ENCODE measurements around the gene DLG5. TPM values are rescaled to one million over a fixed set of nuclear protein-coding genes. Genes with fewer than 3 reads are reported as not detected.
A peak's percentile ranks its signal among the peaks of the same experiment; 100 is the strongest.

Gene DLG5
- total and polyA plus RNA-seq, 11 donors: 5.2 to 27.1 (median 12.8) TPM

DNA sequence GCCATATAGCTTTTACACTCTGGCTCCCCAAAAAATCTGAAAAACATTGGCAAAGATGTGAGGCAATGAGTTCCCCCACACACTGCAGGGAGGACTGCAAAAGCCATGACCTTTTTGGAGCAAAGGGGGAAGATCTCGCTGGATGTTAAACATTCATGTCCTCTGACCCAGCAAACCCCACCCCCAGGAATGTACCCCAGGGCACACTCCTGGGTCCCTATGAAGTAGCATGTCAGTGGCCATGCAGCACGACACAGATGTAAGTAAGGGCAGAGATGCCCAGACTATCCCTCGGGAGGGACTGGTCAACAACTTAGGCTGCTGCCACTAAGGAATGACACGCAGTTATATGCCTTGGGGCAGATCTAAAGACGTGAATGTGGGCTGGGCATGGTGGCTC, 100.6 kb downstream of the DLG5 start:
- no peaks in the 10 kb centered on the region for H3K27me3 ChIP-seq
- H3K36me3 ChIP-seq: peaks cover 0 to 78% (median 58%) of the 10 kb centered on the region in 9 donors
- no peak for ATAC-seq
- WGBS, 4 donors: 87 to 91% (median 89%) methylated on average over 5 of the region's 5 CpGs
- H3K4me3 ChIP-seq: no peak overlapping the region
- H3K9me3 ChIP-seq: no peaks in the 10 kb centered on the region
- TF ChIP-seq, protein P1, sequence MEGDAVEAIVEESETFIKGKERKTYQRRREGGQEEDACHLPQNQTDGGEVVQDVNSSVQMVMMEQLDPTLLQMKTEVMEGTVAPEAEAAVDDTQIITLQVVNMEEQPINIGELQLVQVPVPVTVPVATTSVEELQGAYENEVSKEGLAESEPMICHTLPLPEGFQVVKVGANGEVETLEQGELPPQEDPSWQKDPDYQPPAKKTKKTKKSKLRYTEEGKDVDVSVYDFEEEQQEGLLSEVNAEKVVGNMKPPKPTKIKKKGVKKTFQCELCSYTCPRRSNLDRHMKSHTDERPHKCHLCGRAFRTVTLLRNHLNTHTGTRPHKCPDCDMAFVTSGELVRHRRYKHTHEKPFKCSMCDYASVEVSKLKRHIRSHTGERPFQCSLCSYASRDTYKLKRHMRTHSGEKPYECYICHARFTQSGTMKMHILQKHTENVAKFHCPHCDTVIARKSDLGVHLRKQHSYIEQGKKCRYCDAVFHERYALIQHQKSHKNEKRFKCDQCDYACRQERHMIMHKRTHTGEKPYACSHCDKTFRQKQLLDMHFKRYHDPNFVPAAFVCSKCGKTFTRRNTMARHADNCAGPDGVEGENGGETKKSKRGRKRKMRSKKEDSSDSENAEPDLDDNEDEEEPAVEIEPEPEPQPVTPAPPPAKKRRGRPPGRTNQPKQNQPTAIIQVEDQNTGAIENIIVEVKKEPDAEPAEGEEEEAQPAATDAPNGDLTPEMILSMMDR (IDR thresholded peaks at IDR 0.05): no peak
- no peak for TF ChIP-seq POLR2A (IDR thresholded peaks at IDR 0.05)
- H3K4me1 ChIP-seq: peaks cover 0 to 4% (median 0%) of the 10 kb centered on the region in 12 donors
- DNase-seq: peak in 1 of 5 donors; percentile 9
- no peak overlapping the region for H3K27ac ChIP-seq
- intact Hi-C loops (cut with DNase I): no loop called here

DNA sequence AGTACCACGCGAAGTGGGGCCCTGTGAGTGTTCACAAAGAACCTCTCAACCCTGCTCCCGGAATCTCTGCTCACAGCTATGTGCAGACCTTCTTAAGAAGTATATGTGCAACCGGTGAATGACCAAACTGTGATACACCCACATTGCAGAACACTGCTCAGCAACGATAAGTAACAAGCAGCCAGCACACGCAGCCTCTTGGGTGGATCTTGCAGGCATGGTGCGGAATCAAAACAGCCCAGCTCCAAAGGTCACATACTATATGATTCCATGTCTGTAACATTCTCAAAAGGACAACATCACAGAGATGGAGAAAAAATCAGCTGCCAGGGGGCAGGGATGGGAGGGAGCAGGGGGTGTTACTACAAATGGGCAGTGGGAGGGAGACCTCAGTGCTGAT, 101.6 kb downstream of the DLG5 start:
- WGBS, 4 donors: 94 to 96% (median 95%) methylated on average over 7 of the region's 7 CpGs
- no peak for ATAC-seq
- Histone ChIP-seq H3K27ac (no peak overlapping the region), H3K4me1 (peaks cover 0 to 4% (median 0%) of the 10 kb centered on the region in 12 donors), H3K36me3 (peaks cover 0 to 76% (median 57%) of the 10 kb centered on the region in 9 donors), H3K27me3 (no peaks in the 10 kb centered on the region), H3K4me3 (no peak overlapping the region), H3K9me3 (no peaks in the 10 kb centered on the region)
- peak in 1 of 5 donors; percentile 12 for DNase-seq
- no peak for TF ChIP-seq POLR2A (IDR thresholded peaks at IDR 0.05)
- TF ChIP-seq, protein P1 (IDR thresholded peaks at IDR 0.05): no peak
- intact Hi-C loops (cut with DNase I): no loop called here

DNA sequence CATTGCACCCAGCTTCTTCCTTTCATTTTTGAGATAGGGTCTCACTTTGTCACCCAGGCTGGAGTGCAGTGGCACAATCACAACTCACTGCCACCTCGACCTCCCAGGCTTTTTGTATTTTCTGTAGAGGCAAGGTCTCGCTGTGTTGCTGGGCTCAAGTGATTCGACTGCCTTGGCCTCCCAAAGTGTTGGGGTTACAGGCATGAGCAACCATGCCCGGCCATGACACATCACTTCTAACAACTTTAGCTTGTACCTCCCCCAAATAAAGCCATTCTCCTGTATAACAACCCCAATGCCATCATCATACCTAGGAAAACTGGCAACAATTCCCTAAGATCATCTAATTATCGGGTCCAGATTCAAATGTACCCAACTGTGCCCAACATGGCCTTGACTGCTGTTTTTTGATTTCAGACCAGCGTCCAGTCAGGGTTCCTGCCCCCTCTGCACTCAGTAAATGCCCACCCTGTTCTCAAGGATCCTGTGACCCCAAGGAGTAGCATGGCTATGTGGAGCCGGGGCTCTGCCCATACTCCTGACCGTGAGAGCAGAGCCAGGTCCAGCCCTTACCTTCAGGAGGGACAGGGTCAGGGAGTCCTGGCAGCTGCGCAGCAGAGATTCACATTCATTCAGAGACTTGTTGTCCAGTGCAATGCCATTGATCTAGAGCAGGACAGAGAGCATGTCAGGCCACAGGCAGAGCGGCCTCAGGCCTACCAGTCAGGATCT, 102.6 kb downstream of the DLG5 start:
- intact Hi-C loops (cut with DNase I): no loop called here

DNA sequence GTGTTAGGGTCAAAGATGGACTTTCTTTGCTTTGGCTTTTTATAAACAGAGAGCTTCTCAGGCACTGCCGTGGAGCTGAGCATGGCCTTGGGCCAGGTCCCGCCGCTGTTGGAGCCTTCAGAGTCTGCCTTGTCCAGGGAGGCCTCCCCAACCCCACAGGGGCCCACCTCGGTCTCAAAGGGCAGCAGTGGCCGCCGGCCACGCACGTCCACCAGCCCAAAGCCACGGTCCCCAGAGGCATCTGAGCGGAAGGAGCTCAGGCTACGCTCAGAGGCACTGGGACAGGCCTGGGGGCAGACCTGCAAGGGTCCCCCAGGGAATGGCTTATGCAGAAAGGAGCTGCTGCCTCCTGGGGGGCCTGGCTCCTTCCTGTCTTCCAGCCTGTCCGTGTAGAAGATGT, 105.0 kb downstream of the DLG5 start:
- Histone ChIP-seq H3K36me3 (peaks cover 0 to 83% (median 71%) of the 10 kb centered on the region in 9 donors), H3K4me3 (no peak overlapping the region), H3K27me3 (no peaks in the 10 kb centered on the region), H3K4me1 (no peaks in the 10 kb centered on the region), H3K27ac (no peak overlapping the region), H3K9me3 (no peaks in the 10 kb centered on the region)
- peak in 3 of 5 donors; percentile 41 to 76 (median 70) for DNase-seq
- 54 to 77% (median 64%) methylated on average over 2 to 12 of the region's 12 CpGs for WGBS, 4 donors
- ATAC-seq: peak in 3 of 4 donors; percentile 19 to 33 (median 23)
- TF ChIP-seq, protein P1 (IDR thresholded peaks at IDR 0.05): no peak
- no peak for TF ChIP-seq POLR2A (IDR thresholded peaks at IDR 0.05)
- intact Hi-C loops (cut with DNase I): no loop called here

More for the DNA sequence above, 102.6 kb downstream of the DLG5 start:
- H3K4me3 ChIP-seq: no peak overlapping the region
- WGBS, 4 donors: 95 to 98% (median 97%) methylated on average over 8 to 10 of the region's 10 CpGs
- H3K9me3 ChIP-seq: no peaks in the 10 kb centered on the region
- peaks cover 0 to 76% (median 57%) of the 10 kb centered on the region in 9 donors for H3K36me3 ChIP-seq
- no peak for ATAC-seq
- TF ChIP-seq POLR2A (IDR thresholded peaks at IDR 0.05): no peak
- TF ChIP-seq, protein P1 (IDR thresholded peaks at IDR 0.05): no peak
- H3K27me3 ChIP-seq: no peaks in the 10 kb centered on the region
- peak in 1 of 5 donors; percentile 5 for DNase-seq
- no peak overlapping the region for H3K27ac ChIP-seq
- peaks cover 0 to 4% (median 0%) of the 10 kb centered on the region in 12 donors for H3K4me1 ChIP-seq

Data from heart left ventricle (tissue), 16 donors.